Gastroesophageal sphincter (tissue), 3 donors: ENCODE data around the gene DDIAS.

Source experiments
- CTCF ChIP-seq, 4 experiments: fragments of 200-600 bp in 2 of 4; fragments of 450-650 bp in 2 of 4; sonication (generic) in 1 of 4; IDR thresholded peaks; one replicate each; pipeline ENCODE4 v1.5.1; 2017 to 2019; ENCODE audit warnings: antibody characterized with exemption in 4 of 4, mild to moderate bottlenecking in 2 of 4, moderate library complexity in 2 of 4
- EP300 ChIP-seq: sonication (generic); formaldehyde crosslinking; IDR thresholded peaks from one replicate; pipeline ENCODE4 v1.6.1; 2017; ENCODE audit warnings: antibody characterized with exemption, mild to moderate bottlenecking
- POLR2A ChIP-seq, 2 donors: fragments of 450-650 bp; IDR thresholded peaks; one replicate each; pipeline ENCODE4 v1.6.1; 2017; ENCODE audit warnings: antibody characterized with exemption in 2 of 2, mild to moderate bottlenecking in 2 of 2, moderate library complexity in 1 of 2

- TF ChIP-seq CTCF (IDR thresholded peaks at IDR 0.05) (no peak), POLR2A (IDR thresholded peaks at IDR 0.05) (no peak), EP300 (no peak)
Measured at GRCh38 chr11:82975882-82976281, 74.3 kb downstream of the DDIAS start.
